ENCODE results near the gene MRPS22.
"Not testable (repeated sequence)": the region's sequence is repeated elsewhere in the genome, so short reads cannot be mapped to it uniquely, and the experiment has no call there.

MRPS22 gene

DNA sequence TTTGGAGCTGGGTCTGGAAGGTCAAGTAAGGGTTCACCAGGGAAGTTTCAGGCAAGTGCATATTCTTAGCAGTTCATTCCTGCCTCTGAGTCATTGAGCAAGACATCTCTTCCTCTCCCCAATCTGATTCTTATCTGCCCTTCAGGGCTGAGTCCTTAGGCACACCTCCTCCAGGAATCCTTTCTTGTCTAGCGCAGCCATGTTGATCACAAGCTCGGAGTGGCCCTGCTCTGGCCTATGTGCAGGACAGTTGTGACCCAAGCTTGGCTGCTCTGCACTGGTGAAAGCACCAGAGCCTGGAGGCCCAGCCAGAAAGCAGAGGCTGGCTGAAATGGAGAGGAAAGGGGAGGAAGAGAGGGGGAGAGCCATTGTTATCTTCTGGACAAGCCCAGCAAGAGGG lies 30.9 kb upstream of the MRPS22 start:
- no peak for DNase-seq

DNA sequence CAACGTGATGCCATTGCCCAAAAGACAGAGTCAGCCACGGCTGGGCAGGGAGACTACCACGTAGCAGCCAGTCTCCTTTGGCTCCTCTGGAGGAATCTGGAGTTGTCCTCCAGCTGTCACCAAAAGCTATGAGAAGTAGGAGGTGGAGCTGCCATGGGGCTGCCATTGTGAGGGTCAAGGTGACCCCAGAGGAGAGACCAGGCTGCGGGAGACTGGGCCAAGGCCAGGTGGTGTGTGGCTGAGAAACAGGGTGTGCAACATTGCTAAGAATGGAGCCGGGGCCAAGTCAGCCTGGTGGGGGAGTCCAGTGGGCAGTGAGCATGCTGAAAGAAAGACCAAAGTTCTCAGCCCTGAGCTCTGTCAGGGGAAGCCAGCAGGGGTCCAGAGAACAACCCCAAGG lies 29.9 kb upstream of the MRPS22 start:
- DNase-seq: no peak

DNA sequence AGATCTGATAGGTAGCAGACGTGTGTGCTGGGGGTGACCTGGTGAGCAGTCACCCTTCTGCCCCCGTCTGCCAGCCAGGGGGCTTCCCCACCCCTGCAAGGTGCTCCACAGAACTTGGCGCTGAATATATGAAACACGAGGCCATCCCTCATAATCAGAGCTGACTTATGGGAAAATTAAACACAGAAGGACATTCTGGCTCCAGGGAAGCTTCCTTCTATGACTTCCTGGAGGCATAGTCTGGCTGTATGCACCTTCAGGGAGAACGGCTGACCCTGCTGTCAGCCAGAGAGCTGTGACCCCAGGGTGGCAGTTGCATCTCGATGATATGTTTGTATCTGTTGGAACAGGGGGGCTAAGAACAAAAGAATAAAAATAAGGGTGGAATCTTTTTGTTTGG lies 26.6 kb upstream of the MRPS22 start:
- no peak for DNase-seq

DNA sequence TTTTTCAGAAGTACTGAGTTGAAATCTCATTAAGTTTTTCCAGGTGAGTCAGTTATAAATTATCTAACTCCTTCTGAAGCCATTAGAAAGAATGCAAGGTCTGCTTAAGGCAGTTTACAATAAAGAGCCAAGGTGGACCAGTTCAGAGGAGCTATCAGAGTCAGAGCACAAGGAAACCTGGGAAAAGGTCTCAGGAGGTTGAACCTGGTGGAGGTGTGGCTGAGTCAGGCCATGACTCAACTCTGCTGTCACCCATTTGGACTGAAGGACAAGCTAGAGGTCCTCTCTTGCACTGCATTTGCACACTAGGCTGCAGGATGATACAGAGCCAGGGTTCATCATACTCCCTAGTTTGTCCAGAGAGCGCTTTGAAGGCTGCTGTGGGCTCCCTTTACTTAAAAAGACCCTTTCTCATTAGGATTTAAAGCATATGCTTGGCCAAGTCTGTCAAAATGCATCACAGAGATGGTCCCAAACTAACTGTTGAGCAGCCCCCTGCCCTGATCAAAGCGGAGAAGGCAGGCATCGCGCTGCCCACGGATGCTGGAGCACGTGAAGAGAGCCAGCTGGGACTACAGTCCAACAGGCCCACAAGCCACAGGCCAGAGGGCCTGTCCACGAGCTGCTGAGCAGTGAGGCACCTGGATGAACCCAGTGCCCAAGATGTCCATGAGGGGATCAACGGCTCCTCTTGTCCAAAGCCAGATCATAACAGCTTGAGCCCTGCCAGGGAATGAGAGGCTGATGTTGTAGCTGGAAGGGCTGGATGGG lies 26.0 kb upstream of the MRPS22 start:
- no peak for DNase-seq

DNA sequence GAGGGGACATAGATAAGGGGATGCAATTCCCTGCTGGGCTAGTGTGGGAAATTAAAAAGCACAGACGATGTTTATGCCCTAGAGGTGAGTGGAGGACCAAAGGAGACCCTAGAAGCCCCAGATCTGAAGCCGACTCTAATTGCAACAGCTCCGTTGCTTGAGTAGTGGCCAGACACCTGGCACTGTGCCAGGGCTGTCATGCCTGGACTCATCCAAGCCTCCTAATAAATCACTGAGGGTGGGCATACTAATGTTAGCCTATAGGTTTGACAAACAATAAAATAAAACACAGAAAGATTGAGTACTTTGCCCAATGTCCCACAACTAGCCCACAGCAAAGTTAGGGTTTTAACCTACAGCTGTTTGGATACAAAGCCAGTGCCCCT lies 25.4 kb upstream of the MRPS22 start:
- DNase-seq: no peak

DNA sequence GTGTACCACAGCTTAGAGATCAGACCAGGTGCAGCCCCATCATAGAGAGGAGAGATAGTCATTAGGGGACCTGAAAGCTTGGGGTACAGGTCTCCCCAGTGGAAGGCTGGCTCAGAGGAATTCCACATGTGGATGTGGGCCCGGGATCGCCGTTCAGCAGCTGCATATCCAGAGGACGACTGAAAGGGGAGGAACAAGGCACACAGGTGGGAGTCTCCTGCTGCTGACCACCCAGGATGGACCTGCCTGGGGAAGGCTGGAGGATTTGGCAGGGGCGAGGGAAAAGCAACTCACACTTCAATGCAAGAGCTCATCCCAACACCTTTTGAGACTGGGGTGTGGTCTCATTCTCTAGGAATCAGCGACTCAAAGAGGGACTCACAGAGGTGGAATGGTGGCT lies 25.0 kb upstream of the MRPS22 start:
- DNase-seq: no peak

GRCh38 chr3:139319428-139320402 lies 24.1 kb upstream of the MRPS22 start:
- peak; percentile 8 for DNase-seq

GRCh38 chr3:139320551-139321309 lies 23.1 kb upstream of the MRPS22 start:
- no peak for DNase-seq

DNA sequence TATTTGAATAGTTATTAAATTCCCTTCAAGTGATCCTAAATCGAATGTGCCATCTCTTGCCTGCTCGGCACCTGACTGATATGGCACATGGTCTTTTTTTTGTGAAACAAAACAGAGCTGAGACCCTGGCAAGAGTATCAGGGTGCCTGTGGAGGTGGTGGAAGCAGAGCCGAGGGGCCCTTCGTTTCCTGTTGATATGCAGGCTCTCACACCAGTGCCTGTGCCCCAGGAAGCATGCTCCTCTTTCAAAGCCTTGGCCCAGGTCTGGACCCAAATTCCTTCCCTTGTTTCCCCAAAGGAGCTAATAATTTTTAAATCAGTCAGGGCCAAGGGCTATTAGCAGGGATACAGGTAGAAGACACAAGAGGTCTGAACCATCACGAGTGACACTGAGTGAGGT lies 21.5 kb upstream of the MRPS22 start:
- no peak for DNase-seq

GRCh38 chr3:139323146-139323545 lies 20.7 kb upstream of the MRPS22 start:
- no peak for DNase-seq

DNA sequence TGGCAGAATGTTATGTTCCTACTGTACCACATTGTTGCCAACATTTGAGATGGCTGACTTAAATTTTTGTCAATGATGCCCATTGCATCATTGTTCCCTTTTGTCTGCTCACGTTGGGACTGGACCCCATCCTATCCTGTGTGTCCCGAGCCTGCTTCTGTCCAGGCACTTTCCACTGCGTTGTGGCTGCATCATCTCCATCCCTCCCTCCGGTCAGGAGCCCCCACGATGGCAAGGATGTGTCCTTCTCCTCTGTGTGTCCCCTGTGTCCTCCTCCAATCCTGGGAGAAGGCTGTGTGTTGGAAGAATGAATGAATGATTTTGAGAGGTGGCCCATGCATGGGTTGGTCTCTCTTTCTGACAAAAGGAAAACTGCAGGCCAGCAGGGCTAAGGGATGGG lies 19.4 kb upstream of the MRPS22 start:
- no peak for DNase-seq

DNA sequence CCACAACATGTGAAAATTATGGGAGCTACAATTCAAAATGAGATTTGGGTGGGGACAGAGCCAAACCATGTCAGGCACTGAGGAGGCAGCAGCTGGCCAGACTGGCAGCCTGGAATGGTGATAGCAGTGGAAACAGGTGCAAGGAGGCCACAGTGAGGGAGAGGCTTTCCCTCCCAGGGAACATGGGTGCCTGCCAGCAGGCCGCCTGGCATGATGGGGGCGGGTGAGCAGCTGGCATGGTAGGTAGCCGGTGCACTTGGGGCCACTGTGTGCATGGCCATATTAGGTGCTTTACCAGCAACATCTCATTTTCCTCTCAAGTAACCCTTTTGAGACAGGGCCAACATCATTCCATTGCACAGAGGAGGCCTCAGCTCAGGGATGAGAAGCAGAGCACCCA lies 18.3 kb upstream of the MRPS22 start:
- DNase-seq: no peak

GRCh38 chr3:139326131-139326530 lies 17.7 kb upstream of the MRPS22 start:
- DNase-seq: no peak

DNA sequence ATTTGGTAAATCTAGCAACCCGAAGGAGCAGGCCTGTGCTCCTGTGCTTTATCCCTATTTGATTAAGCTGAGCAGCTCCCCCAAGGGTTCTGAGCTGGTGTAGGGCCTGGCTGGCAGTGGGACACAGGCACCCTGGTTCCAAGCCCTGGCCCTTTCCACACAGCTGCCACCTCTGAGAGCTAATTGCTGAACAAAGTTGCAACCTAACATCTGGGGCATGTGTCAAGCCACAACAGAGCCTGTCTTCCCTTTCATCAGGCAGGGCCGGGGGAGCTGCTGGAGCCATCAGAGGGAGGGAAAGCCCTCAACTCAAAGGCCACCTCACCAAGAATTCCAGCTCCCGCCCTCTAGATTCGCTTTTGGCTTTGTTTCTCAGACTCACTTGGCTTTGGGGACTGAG lies 17.1 kb upstream of the MRPS22 start:
- no peak for DNase-seq

DNA sequence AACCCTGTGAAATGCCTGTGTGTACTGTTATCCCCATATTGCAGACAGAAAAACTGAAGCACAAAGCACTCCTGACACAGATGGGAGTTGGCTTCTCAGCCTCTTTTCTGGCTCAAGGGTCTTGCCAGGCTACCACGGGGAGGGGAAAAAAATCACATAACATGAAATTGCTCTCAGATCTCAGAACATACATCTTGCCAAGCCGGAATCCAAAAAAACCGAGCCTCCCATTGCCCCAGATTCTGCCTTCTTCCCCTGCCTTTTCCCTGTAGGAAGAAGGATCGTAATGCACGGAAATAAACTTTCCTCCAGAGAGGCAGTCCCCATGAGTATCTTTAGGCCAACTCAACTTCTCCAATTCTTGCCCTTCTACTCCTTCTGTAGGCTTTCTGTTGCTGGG lies 16.6 kb upstream of the MRPS22 start:
- no peak for DNase-seq

DNA sequence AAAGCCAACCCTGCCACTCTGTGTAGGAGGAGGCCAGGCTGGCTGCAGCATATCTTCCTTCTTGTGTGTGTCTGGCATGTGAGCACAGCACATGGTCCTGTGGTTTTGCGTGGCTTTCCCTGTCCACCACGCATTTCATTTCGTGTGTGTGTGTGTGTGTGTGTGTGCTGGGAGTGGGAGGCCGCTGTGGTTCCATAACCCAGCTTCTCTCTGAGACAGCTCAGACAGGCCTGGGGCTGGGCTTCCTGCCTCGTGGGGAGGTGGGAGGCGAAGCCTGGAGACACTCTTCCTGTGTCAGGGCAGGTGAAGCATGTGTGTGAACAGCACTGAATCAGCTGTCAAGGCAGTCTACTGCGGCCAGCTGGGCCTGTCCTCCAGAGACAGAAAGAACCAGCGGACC lies 16.0 kb upstream of the MRPS22 start:
- DNase-seq: no peak

GRCh38 chr3:139328356-139328755 lies 15.5 kb upstream of the MRPS22 start:
- no peak for DNase-seq

DNA sequence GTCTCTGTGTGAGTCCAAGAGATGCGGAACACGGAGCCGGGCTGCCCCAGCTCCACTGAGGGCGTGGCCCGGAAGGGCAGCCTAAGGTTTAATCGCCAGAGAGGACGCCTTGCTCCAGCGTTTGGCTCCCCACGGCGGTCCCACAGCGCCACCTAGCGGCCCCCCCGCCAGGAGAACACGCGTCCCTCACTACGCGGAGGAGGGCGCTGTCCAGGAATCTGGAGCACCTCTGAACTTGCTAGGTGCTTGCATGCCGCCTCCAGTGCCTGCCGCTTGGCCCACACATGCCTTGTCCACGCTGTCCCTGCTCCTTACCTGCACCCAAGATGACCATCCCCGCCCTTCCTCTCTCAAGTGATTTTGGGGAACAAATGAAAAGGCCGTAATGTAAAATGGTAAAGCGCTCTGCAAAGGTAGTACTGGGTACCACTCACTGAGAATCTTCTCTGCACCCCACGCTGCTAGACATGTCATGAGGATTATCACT lies 14.4 kb upstream of the MRPS22 start:
- peak; percentile 94 for DNase-seq

DNA sequence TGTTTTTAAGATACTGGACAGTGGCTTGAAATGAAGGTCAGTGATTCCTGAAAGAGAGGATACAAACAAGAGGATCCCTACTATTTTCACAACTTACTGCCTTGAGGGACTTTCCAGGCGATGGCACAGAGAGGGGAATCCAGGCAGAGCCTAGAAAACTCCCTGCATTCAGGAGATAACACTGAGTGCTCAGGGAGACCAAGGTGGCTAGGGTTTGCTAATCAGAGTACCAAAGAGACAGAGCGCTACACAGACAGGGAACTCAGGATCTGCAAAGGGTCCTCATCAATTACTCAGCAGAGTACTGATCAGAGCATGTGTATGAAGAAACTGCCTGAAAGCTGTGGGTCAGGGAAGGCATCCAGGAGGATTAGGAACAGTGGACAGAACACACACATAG lies 11.7 kb upstream of the MRPS22 start:
- DNase-seq: no peak

DNA sequence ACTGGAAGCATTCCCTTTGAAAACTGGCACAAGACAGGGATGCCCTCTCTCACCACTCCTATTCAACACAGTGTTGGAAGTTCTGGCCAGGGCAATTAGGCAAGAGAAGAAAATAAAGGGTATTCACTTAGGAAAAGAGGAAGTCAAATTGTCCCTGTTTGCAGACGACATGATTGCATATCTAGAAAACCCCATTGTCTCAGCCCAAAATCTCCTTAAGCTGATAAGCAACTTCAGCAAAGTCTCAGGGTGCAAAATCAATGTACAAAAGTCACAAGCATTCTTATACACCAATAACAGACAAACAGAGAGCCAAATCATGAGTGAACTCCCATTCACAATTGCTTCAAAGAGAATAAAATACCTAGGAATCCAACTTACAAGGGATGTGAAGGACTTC lies 9.1 kb upstream of the MRPS22 start:
- DNase-seq: not testable (repeated sequence)

GRCh38 chr3:139338405-139338804 lies 5.4 kb upstream of the MRPS22 start:
- DNase-seq: no peak

DNA sequence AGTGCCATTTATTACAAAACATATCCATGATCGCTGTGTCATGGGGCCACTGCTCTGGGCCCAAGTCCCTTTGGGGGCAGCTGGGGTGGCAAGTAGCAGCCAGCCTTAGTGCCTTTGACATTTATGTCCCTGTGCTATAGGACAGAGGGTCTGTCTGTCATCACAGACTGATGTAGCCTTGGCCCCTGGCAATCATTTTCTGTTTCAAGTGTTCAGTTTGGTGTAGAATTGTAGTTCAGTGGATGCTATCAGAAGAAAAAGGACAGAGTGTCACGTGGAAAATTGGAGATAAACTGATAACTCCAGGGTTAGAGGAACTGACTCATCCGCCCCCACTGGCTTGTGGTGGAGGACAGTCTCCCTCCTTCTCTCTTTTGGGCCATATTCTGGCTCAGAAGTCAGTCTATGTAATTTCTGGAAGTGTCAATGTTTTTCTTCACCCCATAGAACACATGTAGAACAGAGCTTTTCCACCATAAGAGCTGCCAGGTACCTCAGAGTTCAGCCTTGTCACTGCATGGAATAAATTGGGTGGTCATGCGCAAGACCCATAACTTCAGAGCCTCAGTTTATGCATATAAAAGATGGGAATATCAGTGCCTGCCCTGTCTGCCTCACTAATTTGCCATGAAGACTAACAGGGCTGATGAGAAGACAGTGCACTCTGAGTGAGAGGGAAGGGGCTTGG lies 4.5 kb upstream of the MRPS22 start:
- peak; percentile 10 for DNase-seq

- no peak for DNase-seq
These were observed 3.0 kb upstream of the MRPS22 start for GRCh38 chr3:139340784-139341183.
